Calu3 (cell line): ENCODE results near the gene DLGAP5. TPM values are rescaled to one million over a fixed set of nuclear protein-coding genes. Genes with fewer than 3 reads are reported as not detected.
A peak's percentile ranks its signal among the peaks of the same experiment; 100 is the strongest.

Experiments used
- BruUV-seq: library from RNA; stranded (reverse); fragments of 400-500 nt; replicated peaks from 2 replicates; lab custom pipeline; 2021; lab: Mats Ljungman, UMichigan
- CTCF ChIA-PET: fragments of 300-600 bp; sonication (Branson Sonifier 250); formaldehyde crosslinking; loops from one replicate; lab custom pipeline; 2022; ENCODE audit warnings: antibody characterized with exemption; lab: Charles Lee
- DNase-seq: peaks from one replicate; pipeline ENCODE4 v3.0.0; 2022
- H3K27ac Mint-ChIP-seq: one replicate; pipeline ENCODE4 v1.8.0; 2022; ENCODE audit warnings: mixed read lengths; ENCODE audit not compliant: unreplicated experiment
- H3K27me3 Mint-ChIP-seq: one replicate; pipeline ENCODE4 v1.8.0; 2022; ENCODE audit warnings: mixed read lengths; ENCODE audit not compliant: unreplicated experiment
- H3K36me3 Mint-ChIP-seq: one replicate; pipeline ENCODE4 v1.8.0; 2022; ENCODE audit warnings: mild to moderate bottlenecking, moderate library complexity, mixed read lengths; ENCODE audit not compliant: insufficient read depth, unreplicated experiment
- H3K4me1 Mint-ChIP-seq: one replicate; pipeline ENCODE4 v1.8.0; 2022; ENCODE audit warnings: mild to moderate bottlenecking, low read depth, mixed read lengths; ENCODE audit not compliant: unreplicated experiment
- H3K4me3 Mint-ChIP-seq: one replicate; pipeline ENCODE4 v1.8.0; 2022; ENCODE audit warnings: mild to moderate bottlenecking, low read depth, moderate library complexity, mixed read lengths; ENCODE audit not compliant: unreplicated experiment
- H3K9me3 Mint-ChIP-seq: one replicate; pipeline ENCODE4 v1.8.0; 2022; ENCODE audit warnings: low read depth, mixed read lengths; ENCODE audit not compliant: unreplicated experiment
- CTCF ChIP-seq: fragments of 200-600 bp; IDR thresholded peaks from one replicate; pipeline ENCODE4 v1.8.0; 2022; ENCODE audit warnings: antibody characterized with exemption; ENCODE audit not compliant: unreplicated experiment
- intact Hi-C: fragments of 100-400 bp; cut with micrococcal nuclease; formaldehyde crosslinking; loops from one replicate; pipeline ENCODE4 v1.10.0; 2022; ENCODE audit not compliant: unreplicated experiment
- total RNA-seq: library from RNA; stranded (reverse); gene quantifications from 2 replicates; pipeline ENCODE4 v1.2.3, GENCODE V29; 2022

The DLGAP5 gene
- total RNA-seq, 1 experiment from 2014 or later: 54.3 TPM

- Mint-ChIP-seq H3K9me3 (no peaks in the 10 kb centered on the region), H3K4me3 (no peak overlapping the region), H3K27me3 (no peaks in the 10 kb centered on the region), H3K27ac (no peak overlapping the region), H3K36me3 (peaks cover 17% of the 10 kb centered on the region), H3K4me1 (no peaks in the 10 kb centered on the region)
- DNase-seq: no peak
- intact Hi-C loops: no loop called here
- no peak for TF ChIP-seq CTCF
- no TSS peak for BruUV-seq
- CTCF ChIA-PET: interaction anchor here (0.6 kb wide), 1 partner anchor 15 kb away, joined by 3 read pairs; no protein-coding TSS in a partner anchor
Observed at GRCh38 chr14:55151601-55152000, 39.8 kb downstream of the DLGAP5 start.

GRCh38 chr14:55146425-55146824 lies 45.0 kb downstream of the DLGAP5 start:
- BruUV-seq: no TSS peak
- H3K4me1 Mint-ChIP-seq: peaks cover 2% of the 10 kb centered on the region
- no peaks in the 10 kb centered on the region for H3K9me3 Mint-ChIP-seq
- TF ChIP-seq CTCF: no peak
- intact Hi-C loops: no loop called here
- no peak overlapping the region for H3K4me3 Mint-ChIP-seq
- CTCF ChIA-PET: interaction anchor here (1.8 kb wide), 1 partner anchor 15 kb away, joined by 4 read pairs; no protein-coding TSS in a partner anchor
- peaks cover 63% of the 10 kb centered on the region for H3K36me3 Mint-ChIP-seq
- no peak for DNase-seq
- H3K27ac Mint-ChIP-seq: no peak overlapping the region
- H3K27me3 Mint-ChIP-seq: no peaks in the 10 kb centered on the region

GRCh38 chr14:55142466-55142865 lies 48.9 kb downstream of the DLGAP5 start:
- no peak for DNase-seq
- H3K27me3 Mint-ChIP-seq: no peaks in the 10 kb centered on the region
- no peak overlapping the region for H3K27ac Mint-ChIP-seq
- H3K9me3 Mint-ChIP-seq: no peaks in the 10 kb centered on the region
- peaks cover 93% of the 10 kb centered on the region for H3K36me3 Mint-ChIP-seq
- TF ChIP-seq CTCF: no peak
- H3K4me1 Mint-ChIP-seq: peaks cover 31% of the 10 kb centered on the region
- H3K4me3 Mint-ChIP-seq: no peak overlapping the region
- intact Hi-C loops: no loop called here
- CTCF ChIA-PET: interaction anchor here (0.6 kb wide), 1 partner anchor 535 kb away, joined by 4 read pairs; no protein-coding TSS in a partner anchor
- BruUV-seq: no TSS peak

GRCh38 chr14:55141825-55142224 lies 49.6 kb downstream of the DLGAP5 start:
- Mint-ChIP-seq H3K4me3 (no peak overlapping the region), H3K9me3 (no peaks in the 10 kb centered on the region), H3K36me3 (peaks cover 93% of the 10 kb centered on the region), H3K4me1 (peaks cover 38% of the 10 kb centered on the region), H3K27ac (peak overlapping the region; percentile 12), H3K27me3 (no peaks in the 10 kb centered on the region)
- no TSS peak for BruUV-seq
- intact Hi-C loops: no loop called here
- no peak for TF ChIP-seq CTCF
- CTCF ChIA-PET: interaction anchor here (0.6 kb wide), 1 partner anchor 535 kb away, joined by 4 read pairs; no protein-coding TSS in a partner anchor
- DNase-seq: no peak
